HepG2 (cell line): ENCODE data around the gene VMO1.

Source experiments
- BHLHE40 ChIP-seq: IDR thresholded peaks from 2 replicates; pipeline ENCODE4 v1.6.1; 2011; ENCODE audit warnings: low read length, improper control_type of control experiment
- FOXA1 ChIP-seq, 2 experiments: fragments of 450-650 bp in 1 of 2; sonication (generic) in 1 of 2; formaldehyde crosslinking in 1 of 2; IDR thresholded peaks; 2 replicates each; pipeline versions ENCODE4 v1.4.0 to v1.6.1; 2016 to 2020; ENCODE audit warnings: missing genetic modification reagents in 1 of 2
- HES4 ChIP-seq: sonication (generic); formaldehyde crosslinking; IDR thresholded peaks from 2 replicates; pipeline ENCODE4 v1.9.0; 2021; ENCODE audit warnings: mild to moderate bottlenecking, missing genetic modification reagents, borderline replicate concordance
- RBM39 ChIP-seq: fragments of 200-400 bp; formaldehyde crosslinking; IDR thresholded peaks from one replicate; pipeline ENCODE4 v1.6.1; 2018; ENCODE audit warnings: antibody characterized with exemption, mild to moderate bottlenecking, low read depth, low read length; ENCODE audit not compliant: poor library complexity, severe bottlenecking
- YY1 ChIP-seq: IDR thresholded peaks from 2 replicates; pipeline ENCODE4 v1.6.1; 2011; ENCODE audit warnings: low read length, low read depth, moderate library complexity, mild to moderate bottlenecking; ENCODE audit not compliant: insufficient read depth, insufficient replicate concordance
- ZBTB1 ChIP-seq: sonication (generic); formaldehyde crosslinking; IDR thresholded peaks from 2 replicates; pipeline ENCODE4 v1.4.0; 2020; ENCODE audit warnings: missing genetic modification reagents, borderline replicate concordance
- ZNF275 ChIP-seq: sonication (generic); formaldehyde crosslinking; IDR thresholded peaks from 2 replicates; pipeline ENCODE4 v1.8.0; 2022; ENCODE audit warnings: missing genetic modification reagents, mild to moderate bottlenecking, inconsistent platforms, borderline replicate concordance
- ZNF510 ChIP-seq: sonication (generic); formaldehyde crosslinking; IDR thresholded peaks from 2 replicates; pipeline ENCODE4 v1.4.0; 2020; ENCODE audit warnings: low read depth, mild to moderate bottlenecking, missing genetic modification reagents
- ZNF670 ChIP-seq: sonication (generic); formaldehyde crosslinking; IDR thresholded peaks from 2 replicates; pipeline ENCODE4 v1.8.0; 2022; ENCODE audit warnings: mild to moderate bottlenecking, missing genetic modification reagents, borderline replicate concordance
- TF ChIP-seq, protein P1 (sequence below): sonication (generic); formaldehyde crosslinking; IDR thresholded peaks from 2 replicates; pipeline ENCODE4 v1.5.0; 2020; ENCODE audit warnings: mild to moderate bottlenecking, missing genetic modification reagents, borderline replicate concordance

DNA sequence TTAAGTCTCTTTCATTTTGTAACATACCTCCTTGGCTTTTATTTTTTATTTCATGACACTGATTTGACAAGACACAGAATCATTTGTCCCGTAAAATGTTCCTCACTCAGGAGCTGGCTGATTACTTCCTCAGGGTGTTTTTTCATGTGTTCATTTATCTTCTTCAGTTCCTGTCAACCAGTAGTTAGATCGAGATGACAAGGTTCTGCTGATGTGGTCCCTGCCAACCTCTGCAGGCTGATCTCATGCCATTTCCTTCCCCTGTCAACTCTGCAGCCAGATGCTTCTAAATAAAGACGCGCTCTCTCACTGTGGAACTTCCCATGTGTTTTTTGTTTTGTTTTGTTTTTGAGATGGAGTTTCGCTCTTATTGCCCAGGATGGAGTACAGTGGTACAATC lies 38.3 kb downstream of the VMO1 start:
- TF ChIP-seq HES4 (no peak), BHLHE40 (no peak), ZBTB1 (CRISPR knock-in tag) (no peak), ZNF670 (no peak), FOXA1 (IDR thresholded peaks at IDR 0.05) (no peak), FOXA1 (CRISPR knock-in tag; IDR thresholded peaks at IDR 0.05) (no peak), RBM39 (no peak), YY1 (no peak), ZNF510 (no peak), ZNF275 (CRISPR knock-in tag) (no peak)
- TF ChIP-seq, protein P1, sequence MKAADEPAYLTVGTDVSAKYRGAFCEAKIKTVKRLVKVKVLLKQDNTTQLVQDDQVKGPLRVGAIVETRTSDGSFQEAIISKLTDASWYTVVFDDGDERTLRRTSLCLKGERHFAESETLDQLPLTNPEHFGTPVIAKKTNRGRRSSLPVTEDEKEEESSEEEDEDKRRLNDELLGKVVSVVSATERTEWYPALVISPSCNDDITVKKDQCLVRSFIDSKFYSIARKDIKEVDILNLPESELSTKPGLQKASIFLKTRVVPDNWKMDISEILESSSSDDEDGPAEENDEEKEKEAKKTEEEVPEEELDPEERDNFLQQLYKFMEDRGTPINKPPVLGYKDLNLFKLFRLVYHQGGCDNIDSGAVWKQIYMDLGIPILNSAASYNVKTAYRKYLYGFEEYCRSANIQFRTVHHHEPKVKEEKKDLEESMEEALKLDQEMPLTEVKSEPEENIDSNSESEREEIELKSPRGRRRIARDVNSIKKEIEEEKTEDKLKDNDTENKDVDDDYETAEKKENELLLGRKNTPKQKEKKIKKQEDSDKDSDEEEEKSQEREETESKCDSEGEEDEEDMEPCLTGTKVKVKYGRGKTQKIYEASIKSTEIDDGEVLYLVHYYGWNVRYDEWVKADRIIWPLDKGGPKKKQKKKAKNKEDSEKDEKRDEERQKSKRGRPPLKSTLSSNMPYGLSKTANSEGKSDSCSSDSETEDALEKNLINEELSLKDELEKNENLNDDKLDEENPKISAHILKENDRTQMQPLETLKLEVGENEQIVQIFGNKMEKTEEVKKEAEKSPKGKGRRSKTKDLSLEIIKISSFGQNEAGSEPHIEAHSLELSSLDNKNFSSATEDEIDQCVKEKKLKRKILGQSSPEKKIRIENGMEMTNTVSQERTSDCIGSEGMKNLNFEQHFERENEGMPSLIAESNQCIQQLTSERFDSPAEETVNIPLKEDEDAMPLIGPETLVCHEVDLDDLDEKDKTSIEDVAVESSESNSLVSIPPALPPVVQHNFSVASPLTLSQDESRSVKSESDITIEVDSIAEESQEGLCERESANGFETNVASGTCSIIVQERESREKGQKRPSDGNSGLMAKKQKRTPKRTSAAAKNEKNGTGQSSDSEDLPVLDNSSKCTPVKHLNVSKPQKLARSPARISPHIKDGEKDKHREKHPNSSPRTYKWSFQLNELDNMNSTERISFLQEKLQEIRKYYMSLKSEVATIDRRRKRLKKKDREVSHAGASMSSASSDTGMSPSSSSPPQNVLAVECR (CRISPR knock-in tag), result no peak
